Neural cell (in vitro differentiated cells): Measurements from ENCODE around the gene SLC27A6. TPM values are rescaled to one million over a fixed set of nuclear protein-coding genes. Genes with fewer than 3 reads are reported as not detected.

Experiments
- H2AFZ ChIP-seq: fragments of 200-600, 300-800 bp; sonication (generic), shearing (Covaris generic); 2 replicates; pipeline ENCODE4 v1.6.0; 2014; ENCODE audit warnings: low read depth, mild to moderate bottlenecking, antibody characterized with exemption, low read length, moderate library complexity
- H3F3A ChIP-seq: fragments of 200-600 bp; shearing (Covaris generic); 2 replicates; pipeline ENCODE4 v1.6.1; 2016; ENCODE audit warnings: mild to moderate bottlenecking, moderate library complexity, mixed read lengths, antibody characterized with exemption, low read length; ENCODE audit not compliant: insufficient read depth, poor library complexity, severe bottlenecking
- H3K27ac ChIP-seq: fragments of 200-600, 300-800 bp; sonication (generic), shearing (Covaris generic); 2 replicates; pipeline ENCODE4 v1.5.1; 2014; ENCODE audit warnings: mild to moderate bottlenecking, low read length, moderate library complexity
- H3K27me3 ChIP-seq: fragments of 300-800, 200-600 bp; sonication (generic), shearing (Covaris generic); 2 replicates; pipeline ENCODE4 v1.6.0; 2014; ENCODE audit warnings: mild to moderate bottlenecking, low read depth, low read length, moderate library complexity; ENCODE audit not compliant: insufficient read depth
- H3K36me3 ChIP-seq: fragments of 300-800, 200-600 bp; sonication (generic), shearing (Covaris generic); 2 replicates; pipeline ENCODE4 v1.5.1; 2014; ENCODE audit warnings: mild to moderate bottlenecking, antibody characterized with exemption, low read length, moderate library complexity; ENCODE audit not compliant: insufficient read depth
- H3K4me2 ChIP-seq: fragments of 300-800, 200-600 bp; sonication (generic), shearing (Covaris generic); 2 replicates; pipeline ENCODE4 v1.6.0; 2014; ENCODE audit warnings: mild to moderate bottlenecking, low read length
- H3K4me3 ChIP-seq: fragments of 300-800, 200-600 bp; sonication (generic), shearing (Covaris generic); 2 replicates; pipeline ENCODE4 v1.5.1; 2014; ENCODE audit warnings: mild to moderate bottlenecking, low read length, moderate library complexity
- H3K79me2 ChIP-seq: fragments of 200-600 bp; shearing (Covaris generic); replicated peaks from 2 replicates; pipeline ENCODE4 v1.6.0; 2014; ENCODE audit warnings: mild to moderate bottlenecking, low read length, moderate library complexity; ENCODE audit not compliant: insufficient read depth
- H3K9ac ChIP-seq: fragments of 300-800, 200-600 bp; sonication (generic), shearing (Covaris generic); 2 replicates; pipeline ENCODE4 v1.6.1; 2016; ENCODE audit warnings: mild to moderate bottlenecking, low read length, mixed read lengths
- H3K9me2 ChIP-seq: fragments of 200-600 bp; shearing (Covaris generic); 2 replicates; pipeline ENCODE4 v1.6.1; 2016; ENCODE audit warnings: mild to moderate bottlenecking, low read length, mixed read lengths; ENCODE audit not compliant: insufficient read depth
- H3K9me3 ChIP-seq: fragments of 200-600, 300-800 bp; sonication (generic), shearing (Covaris generic); 2 replicates; pipeline ENCODE4 v1.6.1; 2016; ENCODE audit warnings: mild to moderate bottlenecking, mixed run types, low read length, moderate library complexity, mixed read lengths
- H4K20me1 ChIP-seq: fragments of 200-600 bp; shearing (Covaris generic); 2 replicates; pipeline ENCODE4 v1.6.1; 2016; ENCODE audit warnings: mild to moderate bottlenecking, mixed run types; ENCODE audit not compliant: insufficient read depth
- EP300 ChIP-seq: fragments of 450-650 bp; conservative IDR thresholded peaks from 2 replicates; pipeline ENCODE4 v1.6.1; 2014; ENCODE audit warnings: antibody characterized with exemption, mild to moderate bottlenecking, moderate library complexity; ENCODE audit not compliant: poor library complexity, severe bottlenecking
- EZH2 ChIP-seq: fragments of 200-600, 300-800 bp; shearing (Covaris generic), sonication (generic); IDR thresholded peaks from 2 replicates; pipeline ENCODE4 v1.6.1; 2014; ENCODE audit warnings: antibody characterized with exemption, low read length, borderline replicate concordance, mild to moderate bottlenecking; ENCODE audit not compliant: insufficient read depth, poor library complexity, severe bottlenecking
- MXI1 ChIP-seq: fragments of 450-650 bp; conservative IDR thresholded peaks from 2 replicates; pipeline ENCODE4 v1.6.1; 2014; ENCODE audit warnings: antibody characterized with exemption, mild to moderate bottlenecking; ENCODE audit not compliant: poor library complexity, severe bottlenecking
- POLR2AphosphoS5 ChIP-seq: IDR thresholded peaks from 2 replicates; pipeline ENCODE4 v1.6.1; 2012
- RAD21 ChIP-seq: fragments of 450-650 bp; conservative IDR thresholded peaks from 2 replicates; pipeline ENCODE4 v1.6.1; 2014; ENCODE audit warnings: antibody characterized with exemption, mild to moderate bottlenecking, moderate library complexity
- SMC3 ChIP-seq: fragments of 450-650 bp; conservative IDR thresholded peaks from 2 replicates; pipeline ENCODE4 v1.6.1; 2014; ENCODE audit warnings: antibody characterized with exemption, mild to moderate bottlenecking, moderate library complexity; ENCODE audit not compliant: poor library complexity
- TAF1 ChIP-seq: IDR thresholded peaks from 2 replicates; pipeline ENCODE4 v1.6.1; 2012; ENCODE audit warnings: low read depth
- polyA plus RNA-seq: library from polyadenylated mRNA; depleted of rRNA; stranded (reverse); fragments of >200 nt; gene quantifications from 2 replicates; pipeline ENCODE4 v1.2.3, GENCODE V29; 2014
- TF ChIP-seq, protein P1 (sequence below): fragments of 450-650 bp; IDR thresholded peaks from 2 replicates; pipeline ENCODE4 v1.5.1; 2014; ENCODE audit warnings: antibody characterized with exemption, mild to moderate bottlenecking, moderate library complexity; ENCODE audit not compliant: poor library complexity, severe bottlenecking
- TF ChIP-seq, protein P2 (sequence below): IDR thresholded peaks from 2 replicates; pipeline ENCODE4 v1.6.1; 2012; ENCODE audit warnings: borderline replicate concordance

SLC27A6 gene
- polyA plus RNA-seq, 1 donor from 2014 or later: 0.37 TPM

DNA sequence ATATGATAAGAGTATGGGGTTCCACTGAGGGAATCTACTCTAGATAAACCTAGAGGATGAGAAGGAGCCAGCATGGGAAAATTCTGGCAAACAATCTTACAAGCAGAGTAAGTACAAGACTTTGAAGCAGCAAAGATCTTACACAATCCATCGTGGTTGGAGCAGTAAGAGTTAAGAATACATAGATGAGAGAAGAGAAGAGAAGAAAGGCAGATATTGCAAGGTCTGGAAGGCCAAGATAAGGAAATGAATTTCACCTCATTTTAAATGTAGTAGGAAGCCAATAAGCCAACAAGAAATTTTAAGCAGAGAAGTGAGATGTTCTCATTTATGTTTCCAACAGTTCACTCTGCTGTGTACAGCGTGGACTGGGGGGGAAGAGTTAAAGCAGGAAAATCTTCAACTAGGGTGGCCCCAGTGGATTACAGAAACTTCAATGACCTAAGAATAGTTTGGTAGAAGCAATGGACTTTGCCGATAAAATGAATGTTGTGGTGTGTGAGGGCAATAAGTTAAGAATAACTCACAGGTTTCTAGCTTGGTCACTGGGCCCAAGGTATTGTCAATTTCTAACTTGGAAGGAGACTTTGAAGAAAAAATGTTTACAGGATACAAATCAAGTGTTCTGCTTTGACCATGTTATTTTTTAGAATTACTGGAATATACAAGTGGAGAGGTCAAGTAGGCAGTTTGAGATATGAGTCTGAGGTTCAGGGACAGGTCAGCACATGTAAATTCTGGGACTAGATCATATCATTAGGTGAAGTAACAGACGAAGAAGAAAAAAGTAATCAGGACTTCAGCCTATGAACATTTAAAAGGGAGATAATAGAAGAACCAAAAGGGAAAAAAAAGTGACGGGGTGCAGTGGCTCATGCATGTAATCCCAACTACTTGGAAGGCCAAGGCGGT, 117.2 kb downstream of the SLC27A6 start:
- H3K27me3 ChIP-seq: no peaks in the 10 kb centered on the region
- H3K4me3 ChIP-seq: no peak overlapping the region
- no peaks in the 10 kb centered on the region for H3F3A ChIP-seq
- H2AFZ ChIP-seq: no peak overlapping the region
- H4K20me1 ChIP-seq: no peaks in the 10 kb centered on the region
- H3K36me3 ChIP-seq: no peaks in the 10 kb centered on the region
- TF ChIP-seq, protein P1, sequence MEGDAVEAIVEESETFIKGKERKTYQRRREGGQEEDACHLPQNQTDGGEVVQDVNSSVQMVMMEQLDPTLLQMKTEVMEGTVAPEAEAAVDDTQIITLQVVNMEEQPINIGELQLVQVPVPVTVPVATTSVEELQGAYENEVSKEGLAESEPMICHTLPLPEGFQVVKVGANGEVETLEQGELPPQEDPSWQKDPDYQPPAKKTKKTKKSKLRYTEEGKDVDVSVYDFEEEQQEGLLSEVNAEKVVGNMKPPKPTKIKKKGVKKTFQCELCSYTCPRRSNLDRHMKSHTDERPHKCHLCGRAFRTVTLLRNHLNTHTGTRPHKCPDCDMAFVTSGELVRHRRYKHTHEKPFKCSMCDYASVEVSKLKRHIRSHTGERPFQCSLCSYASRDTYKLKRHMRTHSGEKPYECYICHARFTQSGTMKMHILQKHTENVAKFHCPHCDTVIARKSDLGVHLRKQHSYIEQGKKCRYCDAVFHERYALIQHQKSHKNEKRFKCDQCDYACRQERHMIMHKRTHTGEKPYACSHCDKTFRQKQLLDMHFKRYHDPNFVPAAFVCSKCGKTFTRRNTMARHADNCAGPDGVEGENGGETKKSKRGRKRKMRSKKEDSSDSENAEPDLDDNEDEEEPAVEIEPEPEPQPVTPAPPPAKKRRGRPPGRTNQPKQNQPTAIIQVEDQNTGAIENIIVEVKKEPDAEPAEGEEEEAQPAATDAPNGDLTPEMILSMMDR: no peak
- TF ChIP-seq EP300 (no peak), EZH2 (no peak), MXI1 (no peak), SMC3 (no peak), TAF1 (no peak), RAD21 (no peak), POLR2AphosphoS5 (no peak)
- TF ChIP-seq, protein P2, sequence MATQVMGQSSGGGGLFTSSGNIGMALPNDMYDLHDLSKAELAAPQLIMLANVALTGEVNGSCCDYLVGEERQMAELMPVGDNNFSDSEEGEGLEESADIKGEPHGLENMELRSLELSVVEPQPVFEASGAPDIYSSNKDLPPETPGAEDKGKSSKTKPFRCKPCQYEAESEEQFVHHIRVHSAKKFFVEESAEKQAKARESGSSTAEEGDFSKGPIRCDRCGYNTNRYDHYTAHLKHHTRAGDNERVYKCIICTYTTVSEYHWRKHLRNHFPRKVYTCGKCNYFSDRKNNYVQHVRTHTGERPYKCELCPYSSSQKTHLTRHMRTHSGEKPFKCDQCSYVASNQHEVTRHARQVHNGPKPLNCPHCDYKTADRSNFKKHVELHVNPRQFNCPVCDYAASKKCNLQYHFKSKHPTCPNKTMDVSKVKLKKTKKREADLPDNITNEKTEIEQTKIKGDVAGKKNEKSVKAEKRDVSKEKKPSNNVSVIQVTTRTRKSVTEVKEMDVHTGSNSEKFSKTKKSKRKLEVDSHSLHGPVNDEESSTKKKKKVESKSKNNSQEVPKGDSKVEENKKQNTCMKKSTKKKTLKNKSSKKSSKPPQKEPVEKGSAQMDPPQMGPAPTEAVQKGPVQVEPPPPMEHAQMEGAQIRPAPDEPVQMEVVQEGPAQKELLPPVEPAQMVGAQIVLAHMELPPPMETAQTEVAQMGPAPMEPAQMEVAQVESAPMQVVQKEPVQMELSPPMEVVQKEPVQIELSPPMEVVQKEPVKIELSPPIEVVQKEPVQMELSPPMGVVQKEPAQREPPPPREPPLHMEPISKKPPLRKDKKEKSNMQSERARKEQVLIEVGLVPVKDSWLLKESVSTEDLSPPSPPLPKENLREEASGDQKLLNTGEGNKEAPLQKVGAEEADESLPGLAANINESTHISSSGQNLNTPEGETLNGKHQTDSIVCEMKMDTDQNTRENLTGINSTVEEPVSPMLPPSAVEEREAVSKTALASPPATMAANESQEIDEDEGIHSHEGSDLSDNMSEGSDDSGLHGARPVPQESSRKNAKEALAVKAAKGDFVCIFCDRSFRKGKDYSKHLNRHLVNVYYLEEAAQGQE: no peak
- H3K9me2 ChIP-seq: no peaks in the 10 kb centered on the region
- H3K27ac ChIP-seq: no peak overlapping the region
- H3K4me2 ChIP-seq: no peak overlapping the region
- H3K9me3 ChIP-seq: no peaks in the 10 kb centered on the region
- no peak overlapping the region for H3K9ac ChIP-seq
- no peaks in the 10 kb centered on the region for H3K79me2 ChIP-seq

Other genes with a start within 250 kb of the SLC27A6 start
- gene ISOC1, start 129.3 kb downstream of the SLC27A6 start, polyA plus RNA-seq: 30.6 and 34.0 TPM in 2 replicates